GM23248 (cell line): ENCODE data around the gene ALK. TPM values are rescaled to one million over a fixed set of nuclear protein-coding genes. Genes with fewer than 3 reads are reported as not detected.

Experiments used
- DNase-seq: peaks from one replicate; pipeline ENCODE4 v3.0.0-alpha.2; 2015
- H2AFZ ChIP-seq: fragments of 200-600 bp; sonication (generic); 2 replicates; pipeline ENCODE4 v1.6.1; 2016; ENCODE audit warnings: antibody characterized with exemption
- H3F3A ChIP-seq: fragments of 200-600 bp; sonication (generic); 2 replicates; pipeline ENCODE4 v1.6.1; 2016; ENCODE audit warnings: mild to moderate bottlenecking, antibody characterized with exemption, mixed run types; ENCODE audit not compliant: insufficient read depth
- H3K27ac ChIP-seq: fragments of 200-600 bp; sonication (generic); 2 replicates; pipeline ENCODE4 v1.5.1; 2016; ENCODE audit warnings: mild to moderate bottlenecking
- H3K27me3 ChIP-seq: fragments of 200-600 bp; sonication (generic); replicated peaks from 2 replicates; pipeline ENCODE4 v1.6.1; 2016; ENCODE audit warnings: mild to moderate bottlenecking; ENCODE audit not compliant: insufficient read depth
- H3K36me3 ChIP-seq: fragments of 200-600 bp; sonication (generic); 2 replicates; pipeline ENCODE4 v1.6.1; 2016; ENCODE audit warnings: low read depth, mild to moderate bottlenecking
- H3K4me1 ChIP-seq: fragments of 200-600 bp; sonication (generic); 2 replicates; pipeline ENCODE4 v1.6.1; 2016; ENCODE audit warnings: mild to moderate bottlenecking; ENCODE audit not compliant: insufficient read depth
- H3K4me2 ChIP-seq: fragments of 200-600 bp; sonication (generic); one replicate; pipeline ENCODE4 v1.6.1; 2016; ENCODE audit warnings: mild to moderate bottlenecking; ENCODE audit not compliant: unreplicated experiment
- H3K4me3 ChIP-seq: fragments of 200-600 bp; sonication (generic); 2 replicates; pipeline ENCODE4 v1.5.1; 2016; ENCODE audit warnings: mild to moderate bottlenecking
- H3K79me2 ChIP-seq: fragments of 200-600 bp; sonication (generic); 2 replicates; pipeline ENCODE4 v1.6.1; 2016; ENCODE audit warnings: mild to moderate bottlenecking; ENCODE audit not compliant: insufficient read depth
- H3K9ac ChIP-seq: fragments of 200-600 bp; sonication (generic); 2 replicates; pipeline ENCODE4 v1.6.1; 2016; ENCODE audit warnings: mild to moderate bottlenecking
- H3K9me2 ChIP-seq: fragments of 200-600 bp; sonication (generic); 2 replicates; pipeline ENCODE4 v1.6.1; 2016; ENCODE audit warnings: mixed run types, mild to moderate bottlenecking, moderate library complexity; ENCODE audit not compliant: insufficient read depth
- H3K9me3 ChIP-seq: fragments of 200-600 bp; sonication (generic); one replicate; pipeline ENCODE4 v1.6.1; 2017; ENCODE audit warnings: low read depth
- H4K20me1 ChIP-seq: fragments of 200-600 bp; sonication (generic); 2 replicates; pipeline ENCODE4 v1.6.0; 2016; ENCODE audit not compliant: insufficient read depth
- EZH2 ChIP-seq: fragments of 200-600 bp; sonication (generic); IDR thresholded peaks from 2 replicates; pipeline ENCODE4 v1.6.1; 2018; ENCODE audit warnings: antibody characterized with exemption, mild to moderate bottlenecking; ENCODE audit not compliant: insufficient read depth, poor library complexity, severe bottlenecking
- EZH2phosphoT487 ChIP-seq: fragments of 200-600 bp; sonication (generic); IDR thresholded peaks from 2 replicates; pipeline ENCODE4 v1.6.1; 2018; ENCODE audit warnings: antibody characterized with exemption, moderate library complexity, mild to moderate bottlenecking, low read depth; ENCODE audit not compliant: insufficient read depth
- WGBS, 2 experiments: methylation state at CpG; one replicate each; pipeline ENCODE4 v1.1.6; 2015 to 2017; ENCODE audit warnings: low lambda C conversion rate in 2 of 2, low coverage in 1 of 2; ENCODE audit errors: missing lambda C conversion rate in 2 of 2; 5-methylcytosine and 5-hydroxymethylcytosine counted together
- in situ Hi-C: fragments of 300-500 bp; cut with MboI; formaldehyde crosslinking; loops from 2 replicates; pipeline ENCODE4 v1.15.0; 2020
- polyA plus RNA-seq: library from polyadenylated mRNA; unstranded; fragments of >200 nt; fragmentation: Nextera tagmentation; extraction: Ambion mirVana; gene quantifications from 2 replicates; pipeline ENCODE4 v1.2.1, GENCODE V29; 2016
- total RNA-seq: library from RNA; depleted of rRNA; stranded (reverse); fragments of >200 nt; shearing (Covaris generic); gene quantifications from 2 replicates; pipeline ENCODE4 v1.2.3, GENCODE V29; 2014

ALK gene
- total and polyA plus RNA-seq, 2 experiments from 2014 or later: under 0.01 to 0.05 TPM

- Histone ChIP-seq H3K9ac (no peak overlapping the region), H3K4me3 (no peak overlapping the region), H3K4me2 (no peak overlapping the region), H3K27ac (no peak overlapping the region), H3K4me1 (peaks cover 8% of the 10 kb centered on the region), H3K9me3 (no peaks in the 10 kb centered on the region), H3K36me3 (no peaks in the 10 kb centered on the region), H3K79me2 (no peaks in the 10 kb centered on the region), H4K20me1 (no peaks in the 10 kb centered on the region), H2AFZ (no peak overlapping the region), H3K27me3 (peaks cover 34% of the 10 kb centered on the region), H3K9me2 (no peaks in the 10 kb centered on the region), H3F3A (no peaks in the 10 kb centered on the region)
- WGBS, 2 experiments: 53 to 58% methylated on average over 4 of the region's 4 CpGs
- no peak for DNase-seq
- in situ Hi-C loops: no loop called here
- no peak for TF ChIP-seq EZH2
- TF ChIP-seq EZH2phosphoT487: no peak
These were observed 117.8 kb downstream of the ALK start for GRCh38 chr2:29803537-29803936.

GRCh38 chr2:29802986-29803385, 118.4 kb downstream of the ALK start:
- TF ChIP-seq EZH2: no peak
- TF ChIP-seq EZH2phosphoT487: no peak
- no peak overlapping the region for H3K27ac ChIP-seq
- DNase-seq: peak; percentile 48

GRCh38 chr2:29799628-29800027, 121.8 kb downstream of the ALK start:
- no peak overlapping the region for H2AFZ ChIP-seq
- no peak for DNase-seq
- H3K4me2 ChIP-seq: no peak overlapping the region
- no peaks in the 10 kb centered on the region for H3K79me2 ChIP-seq
- in situ Hi-C loops: no loop called here
- no peaks in the 10 kb centered on the region for H3K36me3 ChIP-seq
- no peak overlapping the region for H3K9ac ChIP-seq
- peaks cover 36% of the 10 kb centered on the region for H3K27me3 ChIP-seq
- no peaks in the 10 kb centered on the region for H4K20me1 ChIP-seq
- no peak overlapping the region for H3K27ac ChIP-seq
- WGBS, 2 experiments: 66 to 70% methylated on average over 3 of the region's 3 CpGs
- no peaks in the 10 kb centered on the region for H3F3A ChIP-seq
- H3K4me1 ChIP-seq: peaks cover 8% of the 10 kb centered on the region
- no peaks in the 10 kb centered on the region for H3K9me2 ChIP-seq
- H3K4me3 ChIP-seq: no peak overlapping the region
- TF ChIP-seq EZH2phosphoT487: no peak
- TF ChIP-seq EZH2: no peak
- no peaks in the 10 kb centered on the region for H3K9me3 ChIP-seq

More at GRCh38 chr2:29802986-29803385, 118.4 kb downstream of the ALK start:
- Histone ChIP-seq H3K27me3 (peaks cover 35% of the 10 kb centered on the region), H2AFZ (no peak overlapping the region), H3K79me2 (no peaks in the 10 kb centered on the region), H3K9ac (no peak overlapping the region), H3K4me3 (no peak overlapping the region), H4K20me1 (no peaks in the 10 kb centered on the region), H3K4me2 (no peak overlapping the region), H3K4me1 (peaks cover 8% of the 10 kb centered on the region), H3K9me3 (no peaks in the 10 kb centered on the region), H3K9me2 (no peaks in the 10 kb centered on the region), H3K36me3 (no peaks in the 10 kb centered on the region), H3F3A (no peaks in the 10 kb centered on the region)
- in situ Hi-C loops: no loop called here
- WGBS, 2 experiments: 0 to 3% methylated on average over 1 of the region's 1 CpG

- Histone ChIP-seq H4K20me1 (no peaks in the 10 kb centered on the region), H3K9me2 (no peaks in the 10 kb centered on the region), H3F3A (no peaks in the 10 kb centered on the region), H3K4me2 (no peak overlapping the region), H3K36me3 (no peaks in the 10 kb centered on the region), H2AFZ (no peak overlapping the region), H3K9me3 (no peaks in the 10 kb centered on the region), H3K4me3 (no peak overlapping the region), H3K4me1 (peaks cover 4% of the 10 kb centered on the region), H3K27me3 (peaks cover 27% of the 10 kb centered on the region), H3K27ac (no peak overlapping the region), H3K79me2 (no peaks in the 10 kb centered on the region), H3K9ac (no peak overlapping the region)
- in situ Hi-C loops: no loop called here
- TF ChIP-seq EZH2phosphoT487 (no peak), EZH2 (no peak)
- no peak for DNase-seq
- WGBS, 2 experiments: 37 to 39% methylated on average over 3 of the region's 3 CpGs
These were observed 123.5 kb downstream of the ALK start for GRCh38 chr2:29797916-29798315.

- TF ChIP-seq EZH2phosphoT487: no peak
- TF ChIP-seq EZH2: no peak
- Histone ChIP-seq H3K27me3 (peaks cover 26% of the 10 kb centered on the region), H3K36me3 (no peaks in the 10 kb centered on the region), H2AFZ (no peak overlapping the region), H3K9me3 (no peaks in the 10 kb centered on the region), H3K4me1 (no peaks in the 10 kb centered on the region), H3K9me2 (no peaks in the 10 kb centered on the region), H3K79me2 (no peaks in the 10 kb centered on the region), H3K4me3 (no peak overlapping the region), H4K20me1 (no peaks in the 10 kb centered on the region), H3K27ac (no peak overlapping the region), H3F3A (no peaks in the 10 kb centered on the region), H3K4me2 (no peak overlapping the region), H3K9ac (no peak overlapping the region)
- in situ Hi-C loops: no loop called here
- no peak for DNase-seq
- 27 to 32% methylated on average over 4 of the region's 4 CpGs for WGBS, 2 experiments
These were observed 124.9 kb downstream of the ALK start for GRCh38 chr2:29796446-29796845.
